Left ventricle myocardium inferior (tissue), 1 donor: ENCODE results near the gene NR2C2. TPM values are rescaled to one million over a fixed set of nuclear protein-coding genes. Genes with fewer than 3 reads are reported as not detected.
"Not testable (repeated sequence)": the region's sequence is repeated elsewhere in the genome, so short reads cannot be mapped to it uniquely, and the experiment has no call there.

Experiments
- DNase-seq: peaks from one replicate; pipeline ENCODE4 v3.0.0-alpha.2; 2020
- H3K27ac ChIP-seq: fragments of 200-600 bp; replicated peaks from 2 replicates; pipeline ENCODE4 v1.8.0; 2021
- H3K27me3 ChIP-seq: fragments of 200-600 bp; 2 replicates; pipeline ENCODE4 v1.8.0; 2021; ENCODE audit warnings: low read depth
- H3K36me3 ChIP-seq: fragments of 200-600 bp; 2 replicates; pipeline ENCODE4 v1.8.0; 2021
- H3K4me1 ChIP-seq: fragments of 200-600 bp; 2 replicates; pipeline ENCODE4 v1.8.0; 2021
- H3K4me3 ChIP-seq: fragments of 200-600 bp; 2 replicates; pipeline ENCODE4 v1.8.0; 2021; ENCODE audit warnings: mild to moderate bottlenecking, moderate library complexity
- H3K9me3 ChIP-seq: fragments of 200-600 bp; replicated peaks from 2 replicates; pipeline ENCODE4 v1.8.0; 2021
- CTCF ChIP-seq: fragments of 200-600 bp; IDR thresholded peaks from 2 replicates; pipeline ENCODE4 v1.8.0; 2021; ENCODE audit warnings: antibody characterized with exemption, mild to moderate bottlenecking, borderline replicate concordance
- intact Hi-C: fragments of 100-400 bp; cut with micrococcal nuclease; formaldehyde crosslinking; loops from one replicate; pipeline ENCODE4 v1.11.0; 2022
- total RNA-seq: library from RNA; stranded (reverse); fragmentation: NEBNext Ultra II Directional; extraction: Animal tissue kit (Norgen Biotek cat#: 25700); gene quantifications from one replicate; pipeline ENCODE4 v1.2.1, GENCODE V29; 2021
- donor health status: DM: no; HTN: yes; CAD: no; lungs with severe emphysema.

Gene NR2C2
- total RNA-seq, 1 donor from 2014 or later: 27.4 TPM

GRCh38 chr3:14902719-14903118, 44.7 kb upstream of the NR2C2 start:
- intact Hi-C loops: no loop called here
- Histone ChIP-seq H3K36me3 (peaks cover 40% of the 10 kb centered on the region), H3K9me3 (peaks cover 11% of the 10 kb centered on the region), H3K4me1 (peaks cover 27% of the 10 kb centered on the region), H3K4me3 (no peak overlapping the region), H3K27ac (no peak overlapping the region), H3K27me3 (peaks cover 20% of the 10 kb centered on the region)
- TF ChIP-seq CTCF: peak; percentile 33
- peak; percentile 81 for DNase-seq

- peaks cover 37% of the 10 kb centered on the region for H3K36me3 ChIP-seq
- peaks cover 11% of the 10 kb centered on the region for H3K9me3 ChIP-seq
- intact Hi-C loops: not testable (repeated sequence)
Measured at GRCh38 chr3:14903501-14903900, 43.9 kb upstream of the NR2C2 start.

GRCh38 chr3:14905055-14905657, 42.2 kb upstream of the NR2C2 start:
- intact Hi-C loops: no loop called here
- H3K27me3 ChIP-seq: no peaks in the 10 kb centered on the region
- no peak overlapping the region for H3K27ac ChIP-seq
- no peak for DNase-seq
- H3K4me1 ChIP-seq: peaks cover 36% of the 10 kb centered on the region
- H3K4me3 ChIP-seq: no peak overlapping the region
- H3K9me3 ChIP-seq: peaks cover 11% of the 10 kb centered on the region
- TF ChIP-seq CTCF: no peak
- H3K36me3 ChIP-seq: peaks cover 21% of the 10 kb centered on the region

More at GRCh38 chr3:14903501-14903900, 43.9 kb upstream of the NR2C2 start:
- peaks cover 35% of the 10 kb centered on the region for H3K4me1 ChIP-seq
- peaks cover 15% of the 10 kb centered on the region for H3K27me3 ChIP-seq
- H3K4me3 ChIP-seq, H3K27ac ChIP-seq, DNase-seq: not testable (repeated sequence)

GRCh38 chr3:14906355-14906971, 40.9 kb upstream of the NR2C2 start:
- Histone ChIP-seq H3K9me3 (peaks cover 11% of the 10 kb centered on the region), H3K4me1 (peaks cover 36% of the 10 kb centered on the region), H3K27ac (peak overlapping the region; percentile 48), H3K27me3 (no peaks in the 10 kb centered on the region), H3K36me3 (peaks cover 15% of the 10 kb centered on the region), H3K4me3 (no peak overlapping the region)
- no peak for DNase-seq
- TF ChIP-seq CTCF: no peak
- intact Hi-C loops: no loop called here

GRCh38 chr3:14907043-14907966, 40.1 kb upstream of the NR2C2 start:
- H3K27ac ChIP-seq: peak overlapping the region; percentile 48
- H3K27me3 ChIP-seq: no peaks in the 10 kb centered on the region
- H3K36me3 ChIP-seq: peaks cover 20% of the 10 kb centered on the region
- peaks cover 33% of the 10 kb centered on the region for H3K4me1 ChIP-seq
- intact Hi-C loops: no loop called here
- H3K4me3 ChIP-seq: no peak overlapping the region
- TF ChIP-seq CTCF: no peak
- peak; percentile 52 for DNase-seq
- peaks cover 11% of the 10 kb centered on the region for H3K9me3 ChIP-seq
